Neural progenitor cell (in vitro differentiated cells): Measurements from ENCODE around the gene LGALS12.

Experiments
- CTCF ChIP-seq: fragments of 200-600 bp; sonication (generic); IDR thresholded peaks from 2 replicates; pipeline ENCODE4 v1.5.1; 2017; ENCODE audit warnings: antibody characterized with exemption, mild to moderate bottlenecking
- EZH2 ChIP-seq: fragments of 200-600 bp; sonication (generic); IDR thresholded peaks from 2 replicates; pipeline ENCODE4 v1.6.1; 2017; ENCODE audit warnings: antibody characterized with exemption, mild to moderate bottlenecking, moderate library complexity
- EZH2phosphoT487 ChIP-seq: fragments of 200-600 bp; sonication (generic); IDR thresholded peaks from 2 replicates; pipeline ENCODE4 v1.6.1; 2017; ENCODE audit warnings: antibody characterized with exemption

- TF ChIP-seq CTCF (no peak), EZH2 (no peak), EZH2phosphoT487 (no peak)
Observed at GRCh38 chr11:63553759-63554158, 47.9 kb downstream of the LGALS12 start.
